ENCODE results near the gene FEN1.

DNA sequence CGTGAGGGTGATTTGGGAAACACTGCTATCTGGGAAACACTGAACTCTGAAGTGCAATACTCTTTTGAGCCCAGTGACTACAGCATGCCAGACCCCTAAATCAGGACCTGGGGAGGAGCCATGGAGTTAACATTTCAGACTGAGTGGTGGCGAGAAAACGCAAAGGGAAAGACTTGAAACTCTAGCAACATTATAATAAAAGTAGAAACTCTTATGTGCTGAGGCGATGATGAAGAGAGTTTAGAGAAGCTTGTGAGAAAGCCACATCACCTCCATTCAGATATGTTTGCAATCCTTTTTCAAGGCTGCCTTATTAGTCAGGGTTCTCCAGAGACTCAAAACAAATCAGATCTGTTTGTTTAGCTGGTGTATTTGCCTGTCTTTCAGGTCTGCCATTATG, 1.9 kb downstream of the FEN1 start:
- TF ChIP-seq CTCF (IDR thresholded peaks at IDR 0.05) (no peak), EZH2 (IDR thresholded peaks at IDR 0.05; ENCODE audit: borderline replicate concordance, insufficient read depth, low read depth, low read length, poor library complexity, severe bottlenecking) (no peak)

All from B cell (primary cell).